ENCODE measurements around the gene IL1RAP. TPM values are rescaled to one million over a fixed set of nuclear protein-coding genes. Genes with fewer than 3 reads are reported as not detected.

IL1RAP gene
- total RNA-seq, 2 experiments from 2014 or later = 2.1 to 5.6 TPM

DNA sequence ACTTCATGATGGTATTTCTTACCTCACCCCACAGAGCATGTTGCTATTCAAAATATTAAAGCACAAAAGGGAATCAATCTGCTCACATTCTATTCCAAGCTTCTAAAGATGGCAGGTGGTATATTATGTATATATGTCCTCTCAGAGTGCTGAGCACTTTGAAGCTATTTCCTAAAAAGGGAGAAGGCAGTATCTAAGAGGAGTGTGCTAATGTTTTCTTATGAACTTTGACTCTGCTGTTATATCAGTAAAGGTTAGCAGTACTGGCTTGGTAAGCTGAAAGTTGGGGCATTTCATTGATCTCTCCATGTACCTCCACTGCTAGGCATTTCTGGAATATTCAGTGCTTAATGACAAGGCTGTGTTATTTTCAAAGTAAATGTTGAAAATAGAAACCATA lies 43.4 kb downstream of the IL1RAP start:
- no peaks in the 10 kb centered on the region for H3K79me2 ChIP-seq (ENCODE audit: insufficient read depth, low read depth, low read length)
- POLR2A ChIA-PET = interaction anchor here (0.5 to 1.5 kb wide), 3 partner anchors 13 to 26 kb away, joined by 3 to 4 read pairs (median 3); no protein-coding TSS in a partner anchor
- BruUV-seq (replicated peaks) = no TSS peak
- DNase-seq (ENCODE audit: low spot score) = no peak
- no peaks in the 10 kb centered on the region for H3K9me3 ChIP-seq (ENCODE audit: low read length)
- no peak overlapping the region for H3K4me2 ChIP-seq (ENCODE audit: low read length)
- no peaks in the 10 kb centered on the region for H3K36me3 ChIP-seq (ENCODE audit: insufficient read depth, low read length)
- no peaks in the 10 kb centered on the region for H3K4me1 ChIP-seq (ENCODE audit: insufficient read depth, low read length, poor library complexity, severe bottlenecking)
- no peak overlapping the region for H3K27ac ChIP-seq (ENCODE audit: low read depth, low read length, poor library complexity, severe bottlenecking)
- H3K9me2 ChIP-seq (ENCODE audit: insufficient read depth, low read length) = no peaks in the 10 kb centered on the region
- H3K4me3 ChIP-seq (ENCODE audit: low read depth, low read length, poor library complexity, severe bottlenecking) = no peak overlapping the region
- H4K20me1 ChIP-seq (ENCODE audit: insufficient read depth, low read length) = no peaks in the 10 kb centered on the region
- intact Hi-C loops (cut with micrococcal nuclease; ENCODE audit: unreplicated experiment) = no loop called here
- TF ChIP-seq, protein P1, sequence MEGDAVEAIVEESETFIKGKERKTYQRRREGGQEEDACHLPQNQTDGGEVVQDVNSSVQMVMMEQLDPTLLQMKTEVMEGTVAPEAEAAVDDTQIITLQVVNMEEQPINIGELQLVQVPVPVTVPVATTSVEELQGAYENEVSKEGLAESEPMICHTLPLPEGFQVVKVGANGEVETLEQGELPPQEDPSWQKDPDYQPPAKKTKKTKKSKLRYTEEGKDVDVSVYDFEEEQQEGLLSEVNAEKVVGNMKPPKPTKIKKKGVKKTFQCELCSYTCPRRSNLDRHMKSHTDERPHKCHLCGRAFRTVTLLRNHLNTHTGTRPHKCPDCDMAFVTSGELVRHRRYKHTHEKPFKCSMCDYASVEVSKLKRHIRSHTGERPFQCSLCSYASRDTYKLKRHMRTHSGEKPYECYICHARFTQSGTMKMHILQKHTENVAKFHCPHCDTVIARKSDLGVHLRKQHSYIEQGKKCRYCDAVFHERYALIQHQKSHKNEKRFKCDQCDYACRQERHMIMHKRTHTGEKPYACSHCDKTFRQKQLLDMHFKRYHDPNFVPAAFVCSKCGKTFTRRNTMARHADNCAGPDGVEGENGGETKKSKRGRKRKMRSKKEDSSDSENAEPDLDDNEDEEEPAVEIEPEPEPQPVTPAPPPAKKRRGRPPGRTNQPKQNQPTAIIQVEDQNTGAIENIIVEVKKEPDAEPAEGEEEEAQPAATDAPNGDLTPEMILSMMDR (conservative IDR thresholded peaks at IDR 0.05; ENCODE audit: low read length) = no peak
- no peak for TF ChIP-seq EZH2phosphoT487 (IDR thresholded peaks at IDR 0.05; ENCODE audit: borderline replicate concordance, low read depth, low read length)
- H2AFZ ChIP-seq (ENCODE audit: low read length) = no peak overlapping the region
- CTCF ChIA-PET (ENCODE audit: unreplicated experiment) = no interaction called here

DNA sequence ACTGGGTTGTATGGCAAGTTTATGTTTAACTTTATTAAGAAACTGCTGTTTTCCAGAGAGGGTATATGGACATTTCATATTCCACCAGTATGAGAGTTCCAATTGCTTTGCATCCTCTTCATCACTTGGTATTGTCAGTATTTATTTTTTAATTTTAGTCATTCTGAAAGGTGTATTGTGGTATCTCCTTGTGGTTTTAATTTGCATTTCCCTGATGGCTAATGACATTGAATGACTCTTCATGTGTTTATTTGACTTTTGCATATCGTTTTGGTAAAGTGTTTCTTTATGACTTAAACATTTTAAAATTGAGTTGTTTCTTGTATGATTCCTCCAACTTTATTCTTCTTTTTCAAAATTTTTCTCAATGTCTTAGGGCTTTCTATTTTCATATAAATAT lies 44.4 kb downstream of the IL1RAP start:
- no peaks in the 10 kb centered on the region for H3K4me1 ChIP-seq (ENCODE audit: insufficient read depth, low read length, poor library complexity, severe bottlenecking)
- no peak overlapping the region for H2AFZ ChIP-seq (ENCODE audit: low read length)
- no TSS peak for BruUV-seq (replicated peaks)
- H3K27ac ChIP-seq (ENCODE audit: low read depth, low read length, poor library complexity, severe bottlenecking) = no peak overlapping the region
- H3K9me3 ChIP-seq (ENCODE audit: low read length) = no peaks in the 10 kb centered on the region
- no peaks in the 10 kb centered on the region for H3K79me2 ChIP-seq (ENCODE audit: insufficient read depth, low read depth, low read length)
- POLR2A ChIA-PET = no interaction called here
- no peak overlapping the region for H3K4me2 ChIP-seq (ENCODE audit: low read length)
- intact Hi-C loops (cut with micrococcal nuclease; ENCODE audit: unreplicated experiment) = no loop called here
- no peaks in the 10 kb centered on the region for H3K36me3 ChIP-seq (ENCODE audit: insufficient read depth, low read length)
- H3K9me2 ChIP-seq (ENCODE audit: insufficient read depth, low read length) = no peaks in the 10 kb centered on the region
- H4K20me1 ChIP-seq (ENCODE audit: insufficient read depth, low read length) = no peaks in the 10 kb centered on the region
- DNase-seq (ENCODE audit: low spot score) = no peak
- H3K4me3 ChIP-seq (ENCODE audit: low read depth, low read length, poor library complexity, severe bottlenecking) = no peak overlapping the region
- CTCF ChIA-PET (ENCODE audit: unreplicated experiment) = no interaction called here
- no peak for TF ChIP-seq EZH2phosphoT487 (IDR thresholded peaks at IDR 0.05; ENCODE audit: borderline replicate concordance, low read depth, low read length)
- TF ChIP-seq, protein P1 (conservative IDR thresholded peaks at IDR 0.05; ENCODE audit: low read length) = no peak

DNA sequence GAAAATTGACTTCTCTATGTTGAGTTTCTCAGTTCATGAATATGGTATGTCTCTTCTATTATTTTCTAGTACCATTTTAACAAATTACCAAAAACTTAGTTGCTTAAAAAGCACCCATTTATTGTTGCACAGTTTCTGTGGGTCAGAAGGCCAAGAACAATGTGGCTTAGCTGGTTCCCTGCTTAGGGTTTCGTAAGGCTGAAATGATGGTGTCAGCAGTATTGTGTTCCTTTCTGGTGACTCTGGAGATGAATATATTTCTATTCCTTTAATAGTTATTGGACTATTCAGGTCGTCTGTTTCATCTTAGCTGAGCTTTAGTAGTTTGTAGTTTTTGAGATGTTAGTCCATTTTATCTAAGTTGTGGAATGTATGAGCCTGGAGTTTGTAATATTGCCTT lies 44.9 kb downstream of the IL1RAP start:
- Histone ChIP-seq H3K79me2 (ENCODE audit: insufficient read depth, low read depth, low read length) (no peaks in the 10 kb centered on the region), H2AFZ (ENCODE audit: low read length) (no peak overlapping the region), H3K36me3 (ENCODE audit: insufficient read depth, low read length) (no peaks in the 10 kb centered on the region), H3K9me2 (ENCODE audit: insufficient read depth, low read length) (no peaks in the 10 kb centered on the region), H3K4me1 (ENCODE audit: insufficient read depth, low read length, poor library complexity, severe bottlenecking) (no peaks in the 10 kb centered on the region), H3K27ac (ENCODE audit: low read depth, low read length, poor library complexity, severe bottlenecking) (no peak overlapping the region), H3K4me2 (ENCODE audit: low read length) (no peak overlapping the region), H3K9me3 (ENCODE audit: low read length) (no peaks in the 10 kb centered on the region), H4K20me1 (ENCODE audit: insufficient read depth, low read length) (no peaks in the 10 kb centered on the region), H3K4me3 (ENCODE audit: low read depth, low read length, poor library complexity, severe bottlenecking) (no peak overlapping the region)
- POLR2A ChIA-PET = no interaction called here
- TF ChIP-seq, protein P1 (conservative IDR thresholded peaks at IDR 0.05; ENCODE audit: low read length) = no peak
- no peak for TF ChIP-seq EZH2phosphoT487 (IDR thresholded peaks at IDR 0.05; ENCODE audit: borderline replicate concordance, low read depth, low read length)
- no TSS peak for BruUV-seq (replicated peaks)
- CTCF ChIA-PET (ENCODE audit: unreplicated experiment) = no interaction called here
- no peak for DNase-seq (ENCODE audit: low spot score)
- intact Hi-C loops (cut with micrococcal nuclease; ENCODE audit: unreplicated experiment) = no loop called here
